Endodermal cell (in vitro differentiated cells): ENCODE results near the gene SLC22A25. TPM values are rescaled to one million over a fixed set of nuclear protein-coding genes. Genes with fewer than 3 reads are reported as not detected.

Source experiments
- DNase-seq: peaks from one replicate; pipeline ENCODE4 v3.0.0-alpha.2; 2017
- H3K27ac ChIP-seq: 2 replicates; pipeline ENCODE4 v1.5.1; 2013; ENCODE audit warnings: mild to moderate bottlenecking, low read depth, low read length, moderate library complexity
- H3K27me3 ChIP-seq: 2 replicates; pipeline ENCODE4 v1.6.1; 2013; ENCODE audit warnings: mild to moderate bottlenecking, low read length, moderate library complexity; ENCODE audit not compliant: insufficient read depth, control insufficient read depth, poor library complexity, severe bottlenecking
- H3K36me3 ChIP-seq: 2 replicates; pipeline ENCODE4 v1.7.0; 2013; ENCODE audit warnings: mild to moderate bottlenecking, low read length, moderate library complexity; ENCODE audit not compliant: control insufficient read depth, insufficient read depth
- H3K4me1 ChIP-seq: one replicate; pipeline ENCODE4 v1.7.0; 2013; ENCODE audit warnings: low read length; ENCODE audit not compliant: control insufficient read depth, insufficient read depth
- H3K4me3 ChIP-seq: 2 replicates; pipeline ENCODE4 v1.5.1; 2013; ENCODE audit warnings: mild to moderate bottlenecking, low read length, moderate library complexity
- H3K9ac ChIP-seq: 2 replicates; pipeline ENCODE4 v1.6.1; 2013; ENCODE audit warnings: mild to moderate bottlenecking, low read length, moderate library complexity; ENCODE audit not compliant: poor library complexity, severe bottlenecking; ENCODE audit errors: extremely low read depth
- H3K9me3 ChIP-seq: 2 replicates; pipeline ENCODE4 v1.6.1; 2013; ENCODE audit warnings: mild to moderate bottlenecking, low read length, moderate library complexity; ENCODE audit not compliant: control insufficient read depth
- H3K27ac Mint-ChIP-seq: 2 replicates; pipeline ENCODE4 v1.8.0; 2020; ENCODE audit warnings: mixed read lengths
- H3K27me3 Mint-ChIP-seq: 2 replicates; pipeline ENCODE4 v1.8.0; 2021; ENCODE audit warnings: mild to moderate bottlenecking, mixed read lengths; ENCODE audit not compliant: insufficient read depth
- H3K36me3 Mint-ChIP-seq: 2 replicates; pipeline ENCODE4 v1.8.0; 2020; ENCODE audit warnings: low read depth, mixed read lengths
- H3K4me1 Mint-ChIP-seq: 2 replicates; pipeline ENCODE4 v1.8.0; 2020; ENCODE audit warnings: mixed read lengths
- H3K4me3 Mint-ChIP-seq: 2 replicates; pipeline ENCODE4 v1.8.0; 2020; ENCODE audit warnings: mild to moderate bottlenecking, moderate library complexity, mixed read lengths
- H3K9me3 Mint-ChIP-seq: 2 replicates; pipeline ENCODE4 v1.8.0; 2020; ENCODE audit warnings: mild to moderate bottlenecking, mixed read lengths
- CTCF ChIP-seq: fragments of 200-600 bp; sonication (generic); conservative IDR thresholded peaks from 2 replicates; pipeline ENCODE4 v1.5.0; 2021; ENCODE audit warnings: antibody characterized with exemption, mild to moderate bottlenecking
- WGBS, 2 experiments: methylation state at CpG; one replicate each; pipeline versions ENCODE4 v1.1.5 to v1.1.7; 2013; ENCODE audit warnings: missing lambda C conversion rate in 2 of 2, mixed read lengths in 1 of 2; ENCODE audit not compliant: insufficient coverage in 1 of 2, insufficient read length in 1 of 2; 5-methylcytosine and 5-hydroxymethylcytosine counted together
- total RNA-seq, 2 donors: library from RNA; stranded (reverse); fragmentation: NEBNext Ultra II Directional in 1 of 2; extraction: Animal tissue kit (Norgen Biotek cat#: 25700) in 1 of 2; gene quantifications; 2 replicates in 1 of 2; 3 replicates in 1 of 2; pipeline ENCODE4 v1.2.1, GENCODE V29; 2021

Gene SLC22A25
- total RNA-seq, 2 donors from 2014 or later: 0.18 TPM; not detected in 1

GRCh38 chr11:63227521-63228107 is 15.8 kb downstream of the SLC22A25 start:
- Mint-ChIP-seq H3K4me1 (no peaks in the 10 kb centered on the region), H3K27ac (no peak overlapping the region), H3K36me3 (no peaks in the 10 kb centered on the region), H3K27me3 (no peaks in the 10 kb centered on the region), H3K4me3 (no peak overlapping the region), H3K9me3 (peaks cover 16% of the 10 kb centered on the region)
- Histone ChIP-seq H3K4me1 (no peaks in the 10 kb centered on the region), H3K4me3 (no peak overlapping the region), H3K27me3 (no peaks in the 10 kb centered on the region), H3K9ac (no peak overlapping the region), H3K27ac (no peak overlapping the region), H3K9me3 (no peaks in the 10 kb centered on the region), H3K36me3 (no peaks in the 10 kb centered on the region)
- DNase-seq: no peak
- WGBS, 2 experiments: 89 to 100% methylated on average over 1 to 2 of the region's 2 CpGs
- TF ChIP-seq CTCF: no peak

- H3K4me3 ChIP-seq: no peak overlapping the region
- no peak for TF ChIP-seq CTCF
- no peaks in the 10 kb centered on the region for H3K27me3 Mint-ChIP-seq
- peaks cover 9% of the 10 kb centered on the region for H3K9me3 Mint-ChIP-seq
- H3K4me1 ChIP-seq: no peaks in the 10 kb centered on the region
- no peak overlapping the region for H3K4me3 Mint-ChIP-seq
- H3K36me3 ChIP-seq: no peaks in the 10 kb centered on the region
- H3K9ac ChIP-seq: no peak overlapping the region
- H3K36me3 Mint-ChIP-seq: no peaks in the 10 kb centered on the region
- H3K27ac ChIP-seq: no peak overlapping the region
- no peak overlapping the region for H3K27ac Mint-ChIP-seq
- no peaks in the 10 kb centered on the region for H3K4me1 Mint-ChIP-seq
- WGBS, 2 experiments: 86% methylated on average over 1 of the region's 1 CpG; no CpG with 5 or more reads in 1 of the 2 experiments
- no peaks in the 10 kb centered on the region for H3K9me3 ChIP-seq
- no peak for DNase-seq
- no peaks in the 10 kb centered on the region for H3K27me3 ChIP-seq
Observed at GRCh38 chr11:63226488-63227114, 16.8 kb downstream of the SLC22A25 start.

- H3K27me3 ChIP-seq: no peaks in the 10 kb centered on the region
- DNase-seq: no peak
- no peaks in the 10 kb centered on the region for H3K9me3 ChIP-seq
- H3K4me1 ChIP-seq: no peaks in the 10 kb centered on the region
- no peak overlapping the region for H3K4me3 Mint-ChIP-seq
- H3K27ac ChIP-seq: no peak overlapping the region
- no peaks in the 10 kb centered on the region for H3K36me3 ChIP-seq
- no peak overlapping the region for H3K4me3 ChIP-seq
- H3K36me3 Mint-ChIP-seq: no peaks in the 10 kb centered on the region
- 80 to 93% methylated on average over 1 to 4 of the region's 4 CpGs for WGBS, 2 experiments
- TF ChIP-seq CTCF: no peak
- no peak overlapping the region for H3K9ac ChIP-seq
- peaks cover 9% of the 10 kb centered on the region for H3K27me3 Mint-ChIP-seq
- H3K9me3 Mint-ChIP-seq: peaks cover under 1% of the 10 kb centered on the region
- H3K4me1 Mint-ChIP-seq: peaks cover 8% of the 10 kb centered on the region
- H3K27ac Mint-ChIP-seq: no peak overlapping the region
Observed at GRCh38 chr11:63214093-63214492, 29.3 kb downstream of the SLC22A25 start.
